Right atrium auricular region (tissue), 2 donors: Measurements from ENCODE around the gene SLC41A3. TPM values are rescaled to one million over a fixed set of nuclear protein-coding genes. Genes with fewer than 3 reads are reported as not detected.
A peak's percentile ranks its signal among the peaks of the same experiment; 100 is the strongest.
"Not testable (repeated sequence)": the region's sequence is repeated elsewhere in the genome, so short reads cannot be mapped to it uniquely, and the experiment has no call there.

Experiments
- DNase-seq: peaks from one replicate; pipeline ENCODE4 v3.0.0-alpha.2; 2019; ENCODE audit warnings: low spot score
- H3K27ac ChIP-seq, 2 donors: fragments of 200-600 bp; sonication (generic); 1 replicate in 1 of 2; 2 replicates in 1 of 2; pipeline ENCODE4 v1.5.1; 2016 to 2019
- H3K27me3 ChIP-seq, 2 donors: fragments of 200-600 bp; sonication (generic); one replicate each; pipeline versions ENCODE4 v1.5.1 to v1.6.0; 2017 to 2019
- H3K36me3 ChIP-seq: fragments of 200-600 bp; sonication (generic); one replicate; pipeline ENCODE4 v1.5.1; 2016
- H3K4me1 ChIP-seq, 2 donors: fragments of 200-600 bp; sonication (generic); one replicate each; pipeline versions ENCODE4 v1.5.1 to v1.6.0; 2017 to 2019
- H3K4me3 ChIP-seq, 2 donors: fragments of 200-600 bp; sonication (generic); 1 replicate in 1 of 2; 2 replicates in 1 of 2; pipeline ENCODE4 v1.5.1; 2017 to 2019; ENCODE audit warnings: mild to moderate bottlenecking in 1 of 2, moderate library complexity in 1 of 2
- H3K9me3 ChIP-seq, 2 donors: fragments of 200-600 bp; sonication (generic); one replicate each; pipeline ENCODE4 v1.5.1; 2019
- CTCF ChIP-seq, 2 donors: fragments of 200-600 bp; sonication (generic); IDR thresholded peaks; one replicate each; pipeline ENCODE4 v1.5.1; 2019; ENCODE audit warnings: antibody characterized with exemption in 2 of 2
- total RNA-seq, 2 donors: library from RNA; depleted of rRNA; stranded (reverse); fragments of >200 nt; gene quantifications; one replicate each; pipeline ENCODE4 v1.1.0, GENCODE V29; 2016

Gene SLC41A3
- total RNA-seq, 2 donors from 2014 or later: 34.1 to 39.6 TPM

GRCh38 chr3:126004217-126004616, 79.7 kb downstream of the SLC41A3 start:
- Histone ChIP-seq H3K4me3 (no peak overlapping the region), H3K4me1 (no peaks in the 10 kb centered on the region), H3K36me3 (peaks cover 13% of the 10 kb centered on the region), H3K27me3 (no peaks in the 10 kb centered on the region), H3K27ac (no peak overlapping the region), H3K9me3 (no peaks in the 10 kb centered on the region)
- TF ChIP-seq CTCF (IDR thresholded peaks at IDR 0.05): no peak
- DNase-seq: no peak

- H3K27ac ChIP-seq: no peak overlapping the region
- no peak for DNase-seq
- H3K27me3 ChIP-seq: no peaks in the 10 kb centered on the region
Measured at GRCh38 chr3:126003447-126004190, 80.3 kb downstream of the SLC41A3 start.

GRCh38 chr3:126002189-126002588, 81.7 kb downstream of the SLC41A3 start:
- H3K4me1 ChIP-seq: no peaks in the 10 kb centered on the region
- no peaks in the 10 kb centered on the region for H3K9me3 ChIP-seq
- no peaks in the 10 kb centered on the region for H3K27me3 ChIP-seq
- DNase-seq: no peak
- H3K36me3 ChIP-seq: peaks cover 6% of the 10 kb centered on the region
- no peak for TF ChIP-seq CTCF (IDR thresholded peaks at IDR 0.05)
- no peak overlapping the region for H3K4me3 ChIP-seq
- no peak overlapping the region for H3K27ac ChIP-seq

More at GRCh38 chr3:126003447-126004190, 80.3 kb downstream of the SLC41A3 start:
- no peak overlapping the region for H3K4me3 ChIP-seq
- H3K9me3 ChIP-seq: no peaks in the 10 kb centered on the region
- TF ChIP-seq CTCF (IDR thresholded peaks at IDR 0.05): no peak
- H3K36me3 ChIP-seq: peaks cover 13% of the 10 kb centered on the region
- no peaks in the 10 kb centered on the region for H3K4me1 ChIP-seq

- not testable (repeated sequence) for H3K4me1 ChIP-seq, H3K27ac ChIP-seq, H3K4me3 ChIP-seq, H3K36me3 ChIP-seq, DNase-seq, H3K9me3 ChIP-seq, H3K27me3 ChIP-seq
Measured at GRCh38 chr3:125996751-125997150, 87.2 kb downstream of the SLC41A3 start.

GRCh38 chr3:125990253-125990970, 93.5 kb downstream of the SLC41A3 start:
- H3K36me3 ChIP-seq: no peaks in the 10 kb centered on the region
- DNase-seq: peak; percentile 92
- H3K27me3 ChIP-seq: no peaks in the 10 kb centered on the region
- H3K4me3 ChIP-seq: peak overlapping the region; percentile 54 to 66
- H3K27ac ChIP-seq: peak overlapping the region; percentile 72 to 81
- peaks cover 0 to 5% of the 10 kb centered on the region in 2 donors for H3K4me1 ChIP-seq
- H3K9me3 ChIP-seq: no peaks in the 10 kb centered on the region
- no peak for TF ChIP-seq CTCF (IDR thresholded peaks at IDR 0.05)

- not testable (repeated sequence) for DNase-seq, H3K9me3 ChIP-seq, H3K27ac ChIP-seq, H3K36me3 ChIP-seq, H3K27me3 ChIP-seq, H3K4me3 ChIP-seq, H3K4me1 ChIP-seq
Measured at GRCh38 chr3:125984951-125985350, 99.0 kb downstream of the SLC41A3 start.

- DNase-seq, H3K4me3 ChIP-seq, H3K27me3 ChIP-seq, H3K4me1 ChIP-seq, H3K9me3 ChIP-seq, H3K36me3 ChIP-seq: not testable (repeated sequence)
- peak overlapping the region in 1 of 2 donors; percentile 40 for H3K27ac ChIP-seq
Measured at GRCh38 chr3:125977104-125977503, 106.8 kb downstream of the SLC41A3 start.

GRCh38 chr3:125976003-125976390, 107.9 kb downstream of the SLC41A3 start:
- DNase-seq, H3K36me3 ChIP-seq, H3K4me3 ChIP-seq, H3K4me1 ChIP-seq, H3K9me3 ChIP-seq, H3K27me3 ChIP-seq, H3K27ac ChIP-seq: not testable (repeated sequence)

- not testable (repeated sequence) for H3K9me3 ChIP-seq, H3K4me1 ChIP-seq, H3K4me3 ChIP-seq, DNase-seq, H3K36me3 ChIP-seq, H3K27me3 ChIP-seq
- H3K27ac ChIP-seq: peak overlapping the region in 1 of 2 donors; percentile 8
Measured at GRCh38 chr3:125975245-125976002, 108.5 kb downstream of the SLC41A3 start.
